Lower leg skin (tissue), 3 donors: Measurements from ENCODE around the gene KCTD6.

Experiments
- POLR2A ChIP-seq, 2 donors: fragments of 450-650 bp; IDR thresholded peaks; one replicate each; pipeline ENCODE4 v1.6.1; 2016 to 2017; ENCODE audit warnings: antibody characterized with exemption in 2 of 2, mild to moderate bottlenecking in 1 of 2, moderate library complexity in 1 of 2
- TF ChIP-seq, protein P1 (sequence below), 3 donors: fragments of 450-650 bp; IDR thresholded peaks; one replicate each; pipeline ENCODE4 v1.5.1; 2016; ENCODE audit warnings: antibody characterized with exemption in 3 of 3, mild to moderate bottlenecking in 3 of 3, moderate library complexity in 2 of 3

GRCh38 chr3:58520403-58521335 lies 28.8 kb downstream of the KCTD6 start:
- TF ChIP-seq, protein P1, sequence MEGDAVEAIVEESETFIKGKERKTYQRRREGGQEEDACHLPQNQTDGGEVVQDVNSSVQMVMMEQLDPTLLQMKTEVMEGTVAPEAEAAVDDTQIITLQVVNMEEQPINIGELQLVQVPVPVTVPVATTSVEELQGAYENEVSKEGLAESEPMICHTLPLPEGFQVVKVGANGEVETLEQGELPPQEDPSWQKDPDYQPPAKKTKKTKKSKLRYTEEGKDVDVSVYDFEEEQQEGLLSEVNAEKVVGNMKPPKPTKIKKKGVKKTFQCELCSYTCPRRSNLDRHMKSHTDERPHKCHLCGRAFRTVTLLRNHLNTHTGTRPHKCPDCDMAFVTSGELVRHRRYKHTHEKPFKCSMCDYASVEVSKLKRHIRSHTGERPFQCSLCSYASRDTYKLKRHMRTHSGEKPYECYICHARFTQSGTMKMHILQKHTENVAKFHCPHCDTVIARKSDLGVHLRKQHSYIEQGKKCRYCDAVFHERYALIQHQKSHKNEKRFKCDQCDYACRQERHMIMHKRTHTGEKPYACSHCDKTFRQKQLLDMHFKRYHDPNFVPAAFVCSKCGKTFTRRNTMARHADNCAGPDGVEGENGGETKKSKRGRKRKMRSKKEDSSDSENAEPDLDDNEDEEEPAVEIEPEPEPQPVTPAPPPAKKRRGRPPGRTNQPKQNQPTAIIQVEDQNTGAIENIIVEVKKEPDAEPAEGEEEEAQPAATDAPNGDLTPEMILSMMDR (IDR thresholded peaks at IDR 0.05), result no peak
- TF ChIP-seq POLR2A (IDR thresholded peaks at IDR 0.05), result no peak
